ENCODE results near the gene VWA8. TPM values are rescaled to one million over a fixed set of nuclear protein-coding genes. Genes with fewer than 3 reads are reported as not detected.

The VWA8 gene
- total and polyA plus RNA-seq, 4 donors, result 7.1 to 50.3 (median 12.4) TPM

GRCh38 chr13:41673640-41674039 is 287.3 kb downstream of the VWA8 start:
- H3K9me3 ChIP-seq (ENCODE audit: control insufficient read depth in 4 of 4, low read length in 3 of 4), result no peaks in the 10 kb centered on the region
- DNase-seq (ENCODE audit: low spot score), result no peak
- TF ChIP-seq RXRA (IDR thresholded peaks at IDR 0.05) (no peak), EGR1 (IDR thresholded peaks at IDR 0.05; ENCODE audit: low read depth in 2 of 2) (no peak), REST (IDR thresholded peaks at IDR 0.05) (no peak), NR2F2 (IDR thresholded peaks at IDR 0.05) (no peak), FOXA1 (IDR thresholded peaks at IDR 0.05) (no peak), YY1 (IDR thresholded peaks at IDR 0.05) (no peak), FOXA2 (IDR thresholded peaks at IDR 0.05) (no peak), HNF4G (IDR thresholded peaks at IDR 0.05) (no peak), CTCF (IDR thresholded peaks at IDR 0.05; ENCODE audit: low read depth, low read length, missing input control) (no peak), MAX (IDR thresholded peaks at IDR 0.05) (no peak), SP1 (IDR thresholded peaks at IDR 0.05) (no peak), JUND (IDR thresholded peaks at IDR 0.05) (no peak), TAF1 (conservative IDR thresholded peaks at IDR 0.05) (no peak), GABPA (IDR thresholded peaks at IDR 0.05 in 1 of 2, conservative IDR thresholded peaks at IDR 0.05 in 1 of 2) (no peak)
- TF ChIP-seq, protein P1, sequence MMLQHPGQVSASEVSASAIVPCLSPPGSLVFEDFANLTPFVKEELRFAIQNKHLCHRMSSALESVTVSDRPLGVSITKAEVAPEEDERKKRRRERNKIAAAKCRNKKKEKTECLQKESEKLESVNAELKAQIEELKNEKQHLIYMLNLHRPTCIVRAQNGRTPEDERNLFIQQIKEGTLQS (IDR thresholded peaks at IDR 0.05), result no peak
- TF ChIP-seq, protein P2, sequence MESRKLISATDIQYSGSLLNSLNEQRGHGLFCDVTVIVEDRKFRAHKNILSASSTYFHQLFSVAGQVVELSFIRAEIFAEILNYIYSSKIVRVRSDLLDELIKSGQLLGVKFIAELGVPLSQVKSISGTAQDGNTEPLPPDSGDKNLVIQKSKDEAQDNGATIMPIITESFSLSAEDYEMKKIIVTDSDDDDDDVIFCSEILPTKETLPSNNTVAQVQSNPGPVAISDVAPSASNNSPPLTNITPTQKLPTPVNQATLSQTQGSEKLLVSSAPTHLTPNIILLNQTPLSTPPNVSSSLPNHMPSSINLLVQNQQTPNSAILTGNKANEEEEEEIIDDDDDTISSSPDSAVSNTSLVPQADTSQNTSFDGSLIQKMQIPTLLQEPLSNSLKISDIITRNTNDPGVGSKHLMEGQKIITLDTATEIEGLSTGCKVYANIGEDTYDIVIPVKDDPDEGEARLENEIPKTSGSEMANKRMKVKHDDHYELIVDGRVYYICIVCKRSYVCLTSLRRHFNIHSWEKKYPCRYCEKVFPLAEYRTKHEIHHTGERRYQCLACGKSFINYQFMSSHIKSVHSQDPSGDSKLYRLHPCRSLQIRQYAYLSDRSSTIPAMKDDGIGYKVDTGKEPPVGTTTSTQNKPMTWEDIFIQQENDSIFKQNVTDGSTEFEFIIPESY (IDR thresholded peaks at IDR 0.05), result no peak

More at GRCh38 chr13:41673640-41674039, 287.3 kb downstream of the VWA8 start:
- peaks cover 0 to 3% (median 0%) of the 10 kb centered on the region in 4 donors for H3K4me1 ChIP-seq (ENCODE audit: control insufficient read depth in 4 of 4, insufficient read depth in 4 of 4, low read length in 3 of 4)
- no peaks in the 10 kb centered on the region for H3K27me3 ChIP-seq (ENCODE audit: control insufficient read depth in 4 of 4, insufficient read depth in 4 of 4, low read length in 3 of 4)
- no peak overlapping the region for H3K9ac ChIP-seq (ENCODE audit: low read depth in 1 of 2, low read length in 2 of 2)
- 93% methylated on average over 2 of the region's 2 CpGs for WGBS
- no peak overlapping the region for H3K27ac ChIP-seq (ENCODE audit: low read depth in 1 of 2, low read length in 2 of 2)
- H3K36me3 ChIP-seq (ENCODE audit: control insufficient read depth in 4 of 4, insufficient read depth in 3 of 4, low read depth in 1 of 4, low read length in 3 of 4), result peaks cover 0 to 4% (median 2%) of the 10 kb centered on the region in 4 donors
- H3K4me3 ChIP-seq (ENCODE audit: low read depth in 1 of 3, low read length in 3 of 3), result no peak overlapping the region
